CD4-positive, alpha-beta T cell (primary cell): ENCODE results near the gene SETD3. TPM values are rescaled to one million over a fixed set of nuclear protein-coding genes. Genes with fewer than 3 reads are reported as not detected.

Experiments used
- ATAC-seq: fragments of 200-7000 bp; cut with Tn5 transposase; one replicate; pipeline ENCODE4 v1.10.0; 2022; ENCODE audit warnings: mild to moderate bottlenecking; ENCODE audit not compliant: poor library complexity
- CTCF ChIA-PET: fragments of 350-600 bp; sonication (Branson Sonifier 250); formaldehyde crosslinking; loops from one replicate; lab custom pipeline; 2021; ENCODE audit warnings: antibody characterized with exemption, inconsistent platforms; lab: Charles Lee
- POLR2A ChIA-PET: fragments of 350-600 bp; sonication (Branson Sonifier 250); formaldehyde crosslinking; loops from one replicate; lab custom pipeline; 2021; ENCODE audit warnings: antibody characterized with exemption, inconsistent platforms; lab: Charles Lee
- DNase-seq, 14 experiments: peaks; one replicate each; pipeline ENCODE4 v3.0.0-alpha.2; 2013 to 2020; ENCODE audit warnings: mixed read lengths in 2 of 14
- H3K27ac ChIP-seq, 2 donors: one replicate each; pipeline versions ENCODE4 v1.5.1 to v1.7.0; 2013; ENCODE audit warnings: low read length in 2 of 2, low read depth in 1 of 2, mild to moderate bottlenecking in 1 of 2
- H3K27me3 ChIP-seq, 2 experiments: 1 replicate in 1 of 2; 2 replicates in 1 of 2; pipeline versions ENCODE4 v1.6.1 to v1.7.0; 2013; ENCODE audit warnings: low read length in 2 of 2, control low read depth in 1 of 2, mild to moderate bottlenecking in 1 of 2, moderate library complexity in 1 of 2; ENCODE audit not compliant: insufficient read depth in 2 of 2, control insufficient read depth in 1 of 2
- H3K36me3 ChIP-seq: one replicate; pipeline ENCODE4 v1.6.1; 2013; ENCODE audit warnings: low read length, control low read depth; ENCODE audit not compliant: insufficient read depth
- H3K4me1 ChIP-seq: one replicate; pipeline ENCODE4 v1.6.1; 2013; ENCODE audit warnings: low read length, control low read depth; ENCODE audit not compliant: insufficient read depth
- H3K4me3 ChIP-seq: one replicate; pipeline ENCODE4 v1.5.1; 2013; ENCODE audit warnings: mild to moderate bottlenecking, low read length, moderate library complexity
- H3K9me3 ChIP-seq, 2 experiments: 1 replicate in 1 of 2; 2 replicates in 1 of 2; pipeline versions ENCODE4 v1.6.1 to v1.7.0; 2013; ENCODE audit warnings: low read length in 2 of 2, mild to moderate bottlenecking in 2 of 2, control low read depth in 1 of 2, moderate library complexity in 1 of 2; ENCODE audit not compliant: control insufficient read depth in 1 of 2, insufficient read depth in 1 of 2
- H3K27ac Mint-ChIP-seq: one replicate; pipeline ENCODE4 v1.8.0; 2020; ENCODE audit warnings: mixed read lengths
- H3K27me3 Mint-ChIP-seq: one replicate; pipeline ENCODE4 v1.8.0; 2021; ENCODE audit warnings: mixed read lengths
- H3K36me3 Mint-ChIP-seq: one replicate; pipeline ENCODE4 v1.8.0; 2021; ENCODE audit warnings: low read depth, mixed read lengths
- H3K4me1 Mint-ChIP-seq: one replicate; pipeline ENCODE4 v1.8.0; 2021; ENCODE audit warnings: low read depth, mixed read lengths
- H3K4me3 Mint-ChIP-seq: one replicate; pipeline ENCODE4 v1.8.0; 2020; ENCODE audit warnings: mild to moderate bottlenecking, mixed read lengths
- H3K9me3 Mint-ChIP-seq: one replicate; pipeline ENCODE4 v1.8.0; 2020; ENCODE audit warnings: mixed read lengths
- CTCF ChIP-seq: fragments of 200-600 bp; IDR thresholded peaks from one replicate; pipeline ENCODE4 v1.8.0; 2022; ENCODE audit warnings: antibody characterized with exemption, mild to moderate bottlenecking
- intact Hi-C, 2 experiments: fragments of 100-400 bp; cut with DNase I in 1 of 2; cut with micrococcal nuclease in 1 of 2; formaldehyde crosslinking; loops; one replicate each; pipeline versions ENCODE4 v1.15.1 to v1.9.0; 2023 to 2025; cut with DNase I, micrococcal nuclease
- total RNA-seq, 174 experiments: library from RNA in 2 of 174; stranded (reverse) in 2 of 174; gene quantifications; one replicate each; pipeline ENCODE4 v1.2.3 and lab custom pipeline; 2021 to 2026

The SETD3 gene
- total RNA-seq, 2 experiments from 2014 or later: 46.1 to 51.4 TPM

GRCh38 chr14:99509871-99510555 lies 29.4 kb upstream of the SETD3 start:
- Mint-ChIP-seq H3K4me1 (no peaks in the 10 kb centered on the region), H3K9me3 (no peaks in the 10 kb centered on the region), H3K36me3 (peaks cover 74% of the 10 kb centered on the region), H3K27me3 (no peaks in the 10 kb centered on the region), H3K27ac (no peak overlapping the region), H3K4me3 (no peak overlapping the region)
- Histone ChIP-seq H3K9me3 (no peaks in the 10 kb centered on the region), H3K4me1 (no peaks in the 10 kb centered on the region), H3K27ac (no peak overlapping the region), H3K27me3 (no peaks in the 10 kb centered on the region), H3K36me3 (peaks cover 77% of the 10 kb centered on the region), H3K4me3 (no peak overlapping the region)
- intact Hi-C loops: no loop called here
- no peak for TF ChIP-seq CTCF
- ATAC-seq (no peak), DNase-seq (no peak)
- ChIA-PET CTCF (no interaction called here), POLR2A (no interaction called here)

- TF ChIP-seq CTCF: no peak
Observed at GRCh38 chr14:99508896-99509629, 28.4 kb upstream of the SETD3 start.

GRCh38 chr14:99507860-99508640 lies 27.4 kb upstream of the SETD3 start:
- H3K4me3 Mint-ChIP-seq: no peak overlapping the region
- no peaks in the 10 kb centered on the region for H3K27me3 Mint-ChIP-seq
- Histone ChIP-seq H3K9me3 (no peaks in the 10 kb centered on the region), H3K27me3 (no peaks in the 10 kb centered on the region), H3K4me1 (no peaks in the 10 kb centered on the region), H3K27ac (no peak overlapping the region), H3K4me3 (no peak overlapping the region), H3K36me3 (peaks cover 88% of the 10 kb centered on the region)
- peaks cover 82% of the 10 kb centered on the region for H3K36me3 Mint-ChIP-seq
- intact Hi-C loops: no loop called here
- H3K9me3 Mint-ChIP-seq: no peaks in the 10 kb centered on the region
- ATAC-seq: no peak
- no peak for DNase-seq
- no peak for TF ChIP-seq CTCF
- POLR2A ChIA-PET: no interaction called here
- H3K4me1 Mint-ChIP-seq: no peaks in the 10 kb centered on the region
- CTCF ChIA-PET: no interaction called here
- peak overlapping the region; percentile 27 for H3K27ac Mint-ChIP-seq

More at GRCh38 chr14:99508896-99509629, 28.4 kb upstream of the SETD3 start:
- Histone ChIP-seq H3K27me3 (no peaks in the 10 kb centered on the region), H3K4me3 (no peak overlapping the region), H3K27ac (no peak overlapping the region), H3K36me3 (peaks cover 81% of the 10 kb centered on the region), H3K4me1 (no peaks in the 10 kb centered on the region), H3K9me3 (no peaks in the 10 kb centered on the region)
- Mint-ChIP-seq H3K4me3 (no peak overlapping the region), H3K4me1 (no peaks in the 10 kb centered on the region), H3K27ac (peak overlapping the region; percentile 36), H3K36me3 (peaks cover 82% of the 10 kb centered on the region), H3K27me3 (no peaks in the 10 kb centered on the region), H3K9me3 (no peaks in the 10 kb centered on the region)
- ATAC-seq (no peak), DNase-seq (no peak)
- ChIA-PET CTCF (no interaction called here), POLR2A (no interaction called here)
- intact Hi-C loops: no loop called here
